ENCODE data around the gene PSD2. TPM values are rescaled to one million over a fixed set of nuclear protein-coding genes. Genes with fewer than 3 reads are reported as not detected.
A peak's percentile ranks its signal among the peaks of the same experiment; 100 is the strongest.

Gene PSD2
- total RNA-seq, 1 donor from 2014 or later: not detected

GRCh38 chr5:139765409-139766217, 30.0 kb upstream of the PSD2 start:
- TF ChIP-seq, protein P1, sequence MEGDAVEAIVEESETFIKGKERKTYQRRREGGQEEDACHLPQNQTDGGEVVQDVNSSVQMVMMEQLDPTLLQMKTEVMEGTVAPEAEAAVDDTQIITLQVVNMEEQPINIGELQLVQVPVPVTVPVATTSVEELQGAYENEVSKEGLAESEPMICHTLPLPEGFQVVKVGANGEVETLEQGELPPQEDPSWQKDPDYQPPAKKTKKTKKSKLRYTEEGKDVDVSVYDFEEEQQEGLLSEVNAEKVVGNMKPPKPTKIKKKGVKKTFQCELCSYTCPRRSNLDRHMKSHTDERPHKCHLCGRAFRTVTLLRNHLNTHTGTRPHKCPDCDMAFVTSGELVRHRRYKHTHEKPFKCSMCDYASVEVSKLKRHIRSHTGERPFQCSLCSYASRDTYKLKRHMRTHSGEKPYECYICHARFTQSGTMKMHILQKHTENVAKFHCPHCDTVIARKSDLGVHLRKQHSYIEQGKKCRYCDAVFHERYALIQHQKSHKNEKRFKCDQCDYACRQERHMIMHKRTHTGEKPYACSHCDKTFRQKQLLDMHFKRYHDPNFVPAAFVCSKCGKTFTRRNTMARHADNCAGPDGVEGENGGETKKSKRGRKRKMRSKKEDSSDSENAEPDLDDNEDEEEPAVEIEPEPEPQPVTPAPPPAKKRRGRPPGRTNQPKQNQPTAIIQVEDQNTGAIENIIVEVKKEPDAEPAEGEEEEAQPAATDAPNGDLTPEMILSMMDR (IDR thresholded peaks at IDR 0.05): peak; percentile 94 to 99 (median 99)
- no peak overlapping the region for H3K27ac ChIP-seq
- H3K4me1 ChIP-seq: peaks cover 0 to 7% of the 10 kb centered on the region in 2 donors
- H3K36me3 ChIP-seq: no peaks in the 10 kb centered on the region
- intact Hi-C loops (cut with DNase I): loop anchor here (1.0 to 10.0 kb wide), 4 partner anchors 53 to 341 kb away; no protein-coding TSS in a partner anchor
- no peaks in the 10 kb centered on the region for H3K9me3 ChIP-seq
- peak overlapping the region; percentile 47 to 67 for H3K4me3 ChIP-seq
- peaks cover 8% of the 10 kb centered on the region for H3K27me3 ChIP-seq
- peak in 1 of 2 donors; percentile 84 for DNase-seq (ENCODE audit: low spot score in 2 of 2)

DNA sequence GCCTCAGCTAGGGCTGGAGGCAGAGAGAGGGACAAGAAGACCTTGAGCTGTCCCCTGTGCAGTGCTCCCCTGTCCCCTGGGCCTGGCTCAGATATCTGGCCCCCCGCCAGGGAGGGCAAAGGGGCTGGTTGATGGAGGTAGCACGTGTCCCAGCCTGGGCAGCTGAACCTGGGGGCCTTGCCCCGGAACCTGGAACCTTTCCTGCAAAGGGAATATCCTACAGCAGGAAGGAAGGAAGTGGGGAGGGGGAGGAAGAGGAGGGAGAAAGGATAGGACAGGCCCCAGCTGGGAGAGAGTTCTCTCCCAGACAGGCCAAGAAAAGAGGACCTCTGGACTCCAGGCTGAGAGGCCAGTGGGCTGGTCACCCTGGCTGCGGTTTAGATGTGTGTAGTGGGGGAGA, 27.6 kb upstream of the PSD2 start:
- H3K9me3 ChIP-seq: no peaks in the 10 kb centered on the region
- peaks cover 0 to 7% of the 10 kb centered on the region in 2 donors for H3K4me1 ChIP-seq
- H3K4me3 ChIP-seq: no peak overlapping the region
- no peak for DNase-seq (ENCODE audit: low spot score in 2 of 2)
- TF ChIP-seq, protein P1 (IDR thresholded peaks at IDR 0.05): no peak
- peaks cover 8% of the 10 kb centered on the region for H3K27me3 ChIP-seq
- no peak overlapping the region for H3K27ac ChIP-seq
- no peaks in the 10 kb centered on the region for H3K36me3 ChIP-seq
- intact Hi-C loops (cut with DNase I): loop anchor here (1.0 to 10.0 kb wide), 3 partner anchors 27 to 343 kb away; no protein-coding TSS in a partner anchor

DNA sequence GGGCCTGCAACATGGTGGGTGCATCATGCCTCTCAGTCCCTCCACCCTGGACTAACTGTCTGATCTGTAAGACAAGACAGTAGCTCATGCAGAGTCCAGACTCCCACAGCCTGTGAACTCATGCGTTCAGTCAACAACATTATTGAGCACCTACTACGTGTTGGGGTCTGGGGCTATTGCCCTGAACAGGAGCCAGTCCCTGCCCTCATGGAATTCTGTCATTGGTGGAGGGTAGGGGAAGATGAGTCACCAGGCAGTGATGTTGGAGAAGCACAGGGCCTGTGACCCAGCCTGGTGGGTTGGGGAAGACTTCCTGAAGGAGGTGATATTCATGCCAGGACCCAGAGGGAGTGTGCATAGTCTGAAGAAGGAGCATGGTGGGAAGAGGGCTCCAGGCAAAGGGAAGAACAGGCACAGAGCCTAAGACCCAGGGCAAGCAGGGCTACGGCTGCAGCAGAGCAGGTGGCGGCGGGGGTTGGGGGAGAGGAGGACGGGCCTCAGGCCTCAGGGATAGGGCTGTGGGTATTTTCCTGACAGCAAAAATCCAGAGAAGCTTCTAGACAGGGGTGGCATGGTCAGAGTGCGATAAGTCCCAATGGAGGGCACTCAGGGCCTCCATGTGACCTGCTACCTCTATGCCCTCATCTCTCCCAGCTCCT, 26.7 kb upstream of the PSD2 start:
- DNase-seq (ENCODE audit: low spot score in 2 of 2): no peak
- TF ChIP-seq, protein P1 (IDR thresholded peaks at IDR 0.05): no peak
- Histone ChIP-seq H3K27me3 (peaks cover 7% of the 10 kb centered on the region), H3K27ac (no peak overlapping the region), H3K9me3 (no peaks in the 10 kb centered on the region), H3K4me3 (no peak overlapping the region), H3K4me1 (peaks cover 0 to 7% of the 10 kb centered on the region in 2 donors), H3K36me3 (no peaks in the 10 kb centered on the region)
- intact Hi-C loops (cut with DNase I): loop anchor here (5.0 to 10.0 kb wide), 2 partner anchors 57 to 344 kb away; no protein-coding TSS in a partner anchor

DNA sequence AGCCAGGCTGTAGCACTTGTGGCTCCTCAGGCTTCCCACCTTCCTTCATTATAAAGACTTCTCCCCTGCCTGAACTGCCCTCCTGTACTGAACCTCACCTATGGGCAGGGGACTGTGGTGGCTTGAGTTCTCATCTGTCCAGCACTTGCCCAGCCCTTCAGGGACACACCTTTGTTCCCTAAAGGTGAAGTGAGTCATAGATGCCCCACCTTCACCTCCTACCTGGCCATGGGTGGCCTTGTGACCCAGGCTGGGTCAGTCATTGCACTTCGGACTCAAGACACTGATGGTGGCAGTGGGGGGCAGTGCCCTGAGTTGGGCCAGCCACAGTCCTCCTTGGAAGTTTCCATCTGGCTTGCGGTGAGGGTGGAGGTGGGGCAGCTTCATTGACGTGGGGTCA, 26.1 kb upstream of the PSD2 start:
- Histone ChIP-seq H3K4me1 (peaks cover 0 to 3% of the 10 kb centered on the region in 2 donors), H3K9me3 (no peaks in the 10 kb centered on the region), H3K27me3 (peaks cover 3% of the 10 kb centered on the region), H3K36me3 (no peaks in the 10 kb centered on the region), H3K27ac (no peak overlapping the region), H3K4me3 (no peak overlapping the region)
- TF ChIP-seq, protein P1 (IDR thresholded peaks at IDR 0.05): no peak
- intact Hi-C loops (cut with DNase I): loop anchor here (5.0 to 10.0 kb wide), 2 partner anchors 57 to 345 kb away; no protein-coding TSS in a partner anchor
- DNase-seq (ENCODE audit: low spot score in 2 of 2): no peak

- DNase-seq (ENCODE audit: low spot score in 2 of 2): no peak
- no peaks in the 10 kb centered on the region for H3K4me1 ChIP-seq
- TF ChIP-seq, protein P1 (IDR thresholded peaks at IDR 0.05): no peak
- H3K36me3 ChIP-seq: no peaks in the 10 kb centered on the region
- H3K4me3 ChIP-seq: no peak overlapping the region
- no peaks in the 10 kb centered on the region for H3K27me3 ChIP-seq
- intact Hi-C loops (cut with DNase I): no loop called here
- no peak overlapping the region for H3K27ac ChIP-seq
- H3K9me3 ChIP-seq: no peaks in the 10 kb centered on the region
Measured at GRCh38 chr5:139770722-139771121, 24.9 kb upstream of the PSD2 start.

Data from ascending aorta (tissue), 2 donors.